Gastrocnemius medialis (tissue), 4 donors: ENCODE results near the gene OXSM. TPM values are rescaled to one million over a fixed set of nuclear protein-coding genes. Genes with fewer than 3 reads are reported as not detected.
A peak's percentile ranks its signal among the peaks of the same experiment; 100 is the strongest.

ENCODE experiments used
- ATAC-seq, 2 donors: fragments of 150-250 bp; one replicate each; pipeline ENCODE4 v1.9.1; 2016
- DNase-seq, 2 donors: peaks; one replicate each; pipeline ENCODE4 v3.0.0-alpha.2; 2019
- H3K27ac ChIP-seq, 4 donors: fragments of 200-600 bp; sonication (generic); 1 replicate in 1 of 4; 2 replicates in 3 of 4; pipeline ENCODE4 v1.5.1; 2016 to 2018; ENCODE audit warnings: mild to moderate bottlenecking in 2 of 4, moderate library complexity in 1 of 4
- H3K27me3 ChIP-seq, 3 donors: fragments of 200-600 bp; sonication (generic) in 2 of 3; 1 replicate in 1 of 3; 2 replicates in 2 of 3; pipeline versions ENCODE4 v1.5.1 to v1.6.0; 2016 to 2019; ENCODE audit warnings: mild to moderate bottlenecking in 1 of 3, moderate library complexity in 1 of 3
- H3K36me3 ChIP-seq, 2 donors: fragments of 200-600 bp; sonication (generic) in 1 of 2; one replicate each; pipeline ENCODE4 v1.5.1; 2017 to 2018
- H3K4me1 ChIP-seq, 2 donors: fragments of 200-600 bp; sonication (generic) in 1 of 2; one replicate each; pipeline ENCODE4 v1.5.1; 2016 to 2017; ENCODE audit warnings: mild to moderate bottlenecking in 2 of 2
- H3K4me3 ChIP-seq, 4 donors: fragments of 200-600 bp; sonication (generic) in 3 of 4; 1 replicate in 1 of 4; 2 replicates in 3 of 4; pipeline ENCODE4 v1.5.1; 2016 to 2019; ENCODE audit warnings: mild to moderate bottlenecking in 2 of 4
- H3K9me3 ChIP-seq, 3 donors: fragments of 200-600 bp; sonication (generic) in 2 of 3; 1 replicate in 1 of 3; 2 replicates in 2 of 3; pipeline ENCODE4 v1.5.1; 2016 to 2019
- POLR2A ChIP-seq, 2 donors: fragments of 450-650 bp; IDR thresholded peaks; one replicate each; pipeline ENCODE4 v1.6.1; 2017; ENCODE audit warnings: antibody characterized with exemption in 2 of 2, mild to moderate bottlenecking in 2 of 2, moderate library complexity in 2 of 2
- in situ Hi-C, 4 donors: fragments of 200-750 bp; cut with MboI; loops; one replicate each; pipeline versions ENCODE4 v1.15.0 to v1.8.0; 2017; ENCODE audit warnings: low sequenced_read_pairs in 4 of 4
- intact Hi-C: fragments of 100-400 bp; cut with DNase I; formaldehyde crosslinking; loops from one replicate; pipeline ENCODE4 v1.15.1; 2023; ENCODE audit warnings: low total_unique reads
- total RNA-seq, 4 donors: library from RNA; depleted of rRNA; stranded (reverse); fragments of >200 nt; gene quantifications; one replicate each; pipeline versions ENCODE4 v1.1.0 to v1.2.3, GENCODE V29; 2016
- TF ChIP-seq, protein P1 (sequence below), 5 experiments: fragments of 450-650 bp in 3 of 5; fragments of 200-600 bp in 2 of 5; sonication (generic) in 2 of 5; IDR thresholded peaks in 4 of 5; conservative IDR thresholded peaks in 1 of 5; 1 replicate in 4 of 5; 2 replicates in 1 of 5; pipeline ENCODE4 v1.5.1; 2016 to 2019; ENCODE audit warnings: antibody characterized with exemption in 5 of 5, mild to moderate bottlenecking in 3 of 5, moderate library complexity in 3 of 5

The OXSM gene
- total RNA-seq, 4 donors from 2014 or later: 5.9 to 26.3 (median 13.3) TPM

DNA sequence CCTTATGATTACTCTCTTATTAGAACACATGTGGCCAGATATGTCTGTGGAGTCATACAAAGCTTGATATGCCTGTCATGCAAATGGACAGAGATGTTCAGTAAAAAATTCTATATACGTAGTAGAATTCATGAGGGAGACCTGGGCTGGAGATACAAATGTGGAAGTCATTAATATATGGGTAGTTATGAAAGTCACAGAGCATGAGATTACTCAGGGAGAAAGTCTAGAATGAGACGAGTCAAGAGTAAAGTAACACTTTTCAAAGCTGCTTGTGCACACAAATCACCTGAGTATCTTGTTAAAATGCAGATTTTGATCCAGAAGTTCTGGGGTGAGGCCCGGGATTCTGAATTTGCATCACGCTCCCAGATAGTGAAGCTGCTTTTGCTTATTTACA is 28.4 kb downstream of the OXSM start:
- in situ Hi-C loops (no loop called here), intact Hi-C loops (no loop called here)
- ATAC-seq (no peak), DNase-seq (no peak)
- H3K4me1 ChIP-seq: peaks cover 0 to 5% of the 10 kb centered on the region in 2 donors
- no peak for TF ChIP-seq POLR2A (IDR thresholded peaks at IDR 0.05)
- TF ChIP-seq, protein P1, sequence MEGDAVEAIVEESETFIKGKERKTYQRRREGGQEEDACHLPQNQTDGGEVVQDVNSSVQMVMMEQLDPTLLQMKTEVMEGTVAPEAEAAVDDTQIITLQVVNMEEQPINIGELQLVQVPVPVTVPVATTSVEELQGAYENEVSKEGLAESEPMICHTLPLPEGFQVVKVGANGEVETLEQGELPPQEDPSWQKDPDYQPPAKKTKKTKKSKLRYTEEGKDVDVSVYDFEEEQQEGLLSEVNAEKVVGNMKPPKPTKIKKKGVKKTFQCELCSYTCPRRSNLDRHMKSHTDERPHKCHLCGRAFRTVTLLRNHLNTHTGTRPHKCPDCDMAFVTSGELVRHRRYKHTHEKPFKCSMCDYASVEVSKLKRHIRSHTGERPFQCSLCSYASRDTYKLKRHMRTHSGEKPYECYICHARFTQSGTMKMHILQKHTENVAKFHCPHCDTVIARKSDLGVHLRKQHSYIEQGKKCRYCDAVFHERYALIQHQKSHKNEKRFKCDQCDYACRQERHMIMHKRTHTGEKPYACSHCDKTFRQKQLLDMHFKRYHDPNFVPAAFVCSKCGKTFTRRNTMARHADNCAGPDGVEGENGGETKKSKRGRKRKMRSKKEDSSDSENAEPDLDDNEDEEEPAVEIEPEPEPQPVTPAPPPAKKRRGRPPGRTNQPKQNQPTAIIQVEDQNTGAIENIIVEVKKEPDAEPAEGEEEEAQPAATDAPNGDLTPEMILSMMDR (IDR thresholded peaks at IDR 0.05 in 4 of 5, conservative IDR thresholded peaks at IDR 0.05 in 1 of 5): no peak
- H3K27ac ChIP-seq: no peak overlapping the region
- H3K36me3 ChIP-seq: no peaks in the 10 kb centered on the region
- no peaks in the 10 kb centered on the region for H3K9me3 ChIP-seq
- H3K4me3 ChIP-seq: no peak overlapping the region
- H3K27me3 ChIP-seq: no peaks in the 10 kb centered on the region

DNA sequence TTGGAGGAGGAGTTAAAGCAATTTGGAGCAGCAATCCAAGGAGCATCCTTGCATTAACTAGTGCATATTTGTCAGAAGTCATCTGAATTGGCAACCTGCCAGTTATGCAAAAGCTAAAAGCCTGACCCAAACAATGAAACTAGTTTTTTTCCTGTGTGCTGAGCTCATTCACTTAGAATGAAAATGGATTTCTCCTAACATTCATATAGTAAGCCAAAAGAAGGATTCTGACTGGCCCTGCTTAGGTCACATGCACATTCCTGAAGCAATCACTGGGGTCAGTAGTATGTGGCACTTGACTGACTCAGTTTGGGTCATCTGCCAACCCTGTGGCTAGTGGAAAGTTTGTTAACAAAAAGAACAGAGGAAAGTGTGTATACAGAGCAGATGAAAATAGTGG is 30.5 kb downstream of the OXSM start:
- DNase-seq: no peak
- Histone ChIP-seq H3K36me3 (no peaks in the 10 kb centered on the region), H3K4me1 (peaks cover 0 to 5% of the 10 kb centered on the region in 2 donors), H3K27me3 (no peaks in the 10 kb centered on the region), H3K27ac (no peak overlapping the region), H3K4me3 (no peak overlapping the region), H3K9me3 (no peaks in the 10 kb centered on the region)
- intact Hi-C loops: no loop called here
- in situ Hi-C loops: no loop called here
- TF ChIP-seq POLR2A (IDR thresholded peaks at IDR 0.05): no peak
- TF ChIP-seq, protein P1 (IDR thresholded peaks at IDR 0.05 in 4 of 5, conservative IDR thresholded peaks at IDR 0.05 in 1 of 5): no peak
- peak in 1 of 2 donors; percentile 33 for ATAC-seq

DNA sequence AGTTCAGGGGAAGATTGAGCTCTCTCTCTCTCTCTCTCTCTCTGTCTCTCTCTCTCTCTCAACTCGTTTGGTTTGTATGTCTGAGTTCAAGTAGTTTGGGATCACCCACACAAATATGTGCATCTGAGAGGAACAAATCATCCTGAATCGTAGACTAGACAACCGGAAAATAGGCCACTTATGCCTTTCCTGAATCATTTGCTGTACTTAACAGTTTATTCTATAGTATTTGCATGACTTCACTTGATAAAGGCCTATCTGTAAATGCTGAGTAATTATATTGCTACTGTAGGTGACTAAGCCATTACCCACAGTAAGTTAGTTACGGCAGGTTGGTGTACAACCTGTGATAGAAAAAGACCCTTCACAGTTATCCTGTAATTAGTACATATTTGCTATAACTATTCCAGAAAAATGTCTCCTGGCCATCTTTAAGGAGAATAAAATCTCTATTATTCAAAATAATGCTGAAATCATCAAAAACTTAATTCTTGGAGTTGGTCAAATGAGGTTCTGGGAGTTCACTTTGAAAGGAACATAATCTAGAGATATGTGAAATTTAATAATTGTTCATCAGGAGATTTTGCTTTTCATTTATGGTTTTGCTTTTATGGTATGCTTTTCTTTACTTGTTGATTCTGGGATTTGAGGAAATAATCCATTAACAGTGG is 31.1 kb downstream of the OXSM start:
- intact Hi-C loops: no loop called here
- ATAC-seq: no peak
- in situ Hi-C loops: no loop called here

DNA sequence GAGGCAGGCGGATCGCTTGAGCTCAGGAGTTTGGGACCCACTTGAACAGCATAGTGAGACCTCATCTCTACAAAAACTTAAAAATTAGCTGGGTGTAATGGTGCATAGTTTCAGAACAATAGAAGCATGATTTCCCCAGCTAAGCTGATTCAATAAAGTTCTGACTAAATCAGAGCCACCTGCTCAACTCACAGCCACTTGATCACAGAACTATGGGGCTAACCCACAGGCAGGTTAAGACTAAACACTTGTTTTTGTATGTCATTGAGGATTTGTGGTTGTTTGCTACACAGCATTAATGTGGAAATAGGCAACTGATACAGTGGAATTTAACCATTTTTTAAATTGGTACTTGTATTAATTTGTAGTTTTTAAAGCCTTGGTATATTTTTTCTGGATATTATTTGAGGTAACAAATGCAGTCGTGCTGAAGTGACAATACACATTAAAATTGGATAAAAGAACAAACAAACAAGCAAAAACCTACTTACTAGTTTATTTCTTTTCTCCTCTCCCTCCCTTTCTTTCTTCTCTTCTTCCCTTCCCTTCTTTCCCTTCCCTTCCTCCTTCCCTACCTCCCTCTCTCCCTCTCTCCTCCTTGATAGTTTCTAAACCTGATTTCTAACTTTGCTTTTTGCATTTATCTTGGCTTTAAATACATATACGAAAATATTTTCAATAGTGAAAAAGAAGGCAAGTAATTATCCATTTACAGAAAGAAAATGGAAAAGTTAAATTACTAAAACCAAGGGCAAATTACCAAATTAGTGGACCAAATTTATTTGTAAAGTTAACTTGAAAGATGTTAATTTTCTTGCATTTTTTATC is 32.1 kb downstream of the OXSM start:
- in situ Hi-C loops: no loop called here
- no peak for DNase-seq
- intact Hi-C loops: no loop called here
- no peak overlapping the region for H3K4me3 ChIP-seq
- ATAC-seq: no peak
- no peak for TF ChIP-seq POLR2A (IDR thresholded peaks at IDR 0.05)
- TF ChIP-seq, protein P1 (IDR thresholded peaks at IDR 0.05 in 4 of 5, conservative IDR thresholded peaks at IDR 0.05 in 1 of 5): no peak
- H3K4me1 ChIP-seq: peaks cover 0 to 5% of the 10 kb centered on the region in 2 donors
- H3K27me3 ChIP-seq: no peaks in the 10 kb centered on the region
- H3K27ac ChIP-seq: no peak overlapping the region
- no peaks in the 10 kb centered on the region for H3K9me3 ChIP-seq
- H3K36me3 ChIP-seq: no peaks in the 10 kb centered on the region

More for the DNA sequence above, 31.1 kb downstream of the OXSM start:
- H3K27ac ChIP-seq: no peak overlapping the region
- no peaks in the 10 kb centered on the region for H3K36me3 ChIP-seq
- H3K4me3 ChIP-seq: no peak overlapping the region
- no peaks in the 10 kb centered on the region for H3K27me3 ChIP-seq
- DNase-seq: no peak
- TF ChIP-seq, protein P1 (IDR thresholded peaks at IDR 0.05 in 4 of 5, conservative IDR thresholded peaks at IDR 0.05 in 1 of 5): no peak
- TF ChIP-seq POLR2A (IDR thresholded peaks at IDR 0.05): no peak
- peaks cover 0 to 5% of the 10 kb centered on the region in 2 donors for H3K4me1 ChIP-seq
- no peaks in the 10 kb centered on the region for H3K9me3 ChIP-seq
